GM23248 (cell line): Measurements from ENCODE around the gene NAT14.

Experiments
- EZH2 ChIP-seq: fragments of 200-600 bp; sonication (generic); IDR thresholded peaks from 2 replicates; pipeline ENCODE4 v1.6.1; 2018; ENCODE audit warnings: antibody characterized with exemption, mild to moderate bottlenecking; ENCODE audit not compliant: insufficient read depth, poor library complexity, severe bottlenecking
- EZH2phosphoT487 ChIP-seq: fragments of 200-600 bp; sonication (generic); IDR thresholded peaks from 2 replicates; pipeline ENCODE4 v1.6.1; 2018; ENCODE audit warnings: antibody characterized with exemption, moderate library complexity, mild to moderate bottlenecking, low read depth; ENCODE audit not compliant: insufficient read depth

DNA sequence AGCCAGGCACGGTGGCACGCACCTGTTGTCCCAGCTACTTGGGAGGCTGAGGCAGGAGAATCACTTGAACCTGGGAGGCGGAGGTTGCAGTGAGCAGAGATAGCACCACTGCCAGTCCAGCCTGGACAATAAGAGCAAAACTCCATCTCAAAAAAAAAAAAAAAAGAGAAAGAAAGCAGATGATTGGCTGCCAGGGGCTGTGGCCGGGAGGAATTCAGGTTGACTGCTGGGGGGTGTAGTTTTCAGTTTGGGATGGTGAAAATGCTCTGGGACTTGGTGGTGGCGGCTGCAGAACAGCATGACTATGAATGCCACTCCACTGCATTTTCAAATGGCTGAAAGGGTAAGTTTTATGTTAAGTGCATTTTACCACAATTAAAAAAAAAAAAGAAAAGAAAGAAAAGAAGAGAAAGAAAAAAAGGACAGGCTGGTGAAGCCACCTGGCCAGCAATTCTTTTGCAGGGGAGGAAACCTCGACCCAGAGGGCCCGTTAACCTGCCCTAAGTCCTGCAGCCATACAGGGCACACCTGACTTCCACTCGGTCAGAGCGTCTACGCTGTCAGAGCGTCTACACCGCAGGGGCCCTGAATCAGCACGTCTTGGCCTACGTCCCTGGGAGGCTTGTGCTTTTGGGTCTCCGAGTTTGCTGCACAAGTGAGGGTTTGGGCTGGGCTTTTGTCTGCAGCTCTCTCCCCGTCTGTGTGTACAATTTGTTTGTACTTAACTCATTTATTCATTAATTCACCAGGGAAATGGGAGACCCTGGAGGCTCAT lies 27.1 kb upstream of the NAT14 start:
- TF ChIP-seq EZH2 (no peak), EZH2phosphoT487 (no peak)
